GM19395 (cell line): ENCODE measurements around the gene TMEM170A.
"Not testable (repeated sequence)": the region's sequence is repeated elsewhere in the genome, so short reads cannot be mapped to it uniquely, and the experiment has no call there.

ENCODE experiments used
- ATAC-seq: cut with Tn5 transposase; IDR thresholded peaks from one replicate; pipeline ENCODE4 v1.9.1; 2021; ENCODE audit warnings: mild to moderate bottlenecking, moderate library complexity; ENCODE audit not compliant: unreplicated experiment

TMEM170A gene

GRCh38 chr16:75464122-75464918, at the start of gene TMEM170A:
Gene TMEM170A, minus strand, starts transcription at chr16:75464689. Its CDS starts 89 bp downstream, at chr16:75464600.
- peak; percentile 94 for ATAC-seq

GRCh38 chr16:75506574-75506973, 42.1 kb upstream of the TMEM170A start:
- ATAC-seq = no peak

GRCh38 chr16:75506107-75506506, 41.6 kb upstream of the TMEM170A start:
- no peak for ATAC-seq

- no peak for ATAC-seq
Observed at GRCh38 chr16:75503801-75504200, 39.3 kb upstream of the TMEM170A start.

- ATAC-seq = no peak
Observed at GRCh38 chr16:75502916-75503605, 38.6 kb upstream of the TMEM170A start.

- not testable (repeated sequence) for ATAC-seq
Observed at GRCh38 chr16:75501820-75502219, 37.3 kb upstream of the TMEM170A start.

GRCh38 chr16:75501359-75501758, 36.9 kb upstream of the TMEM170A start:
- ATAC-seq = no peak

GRCh38 chr16:75498605-75499322, 34.3 kb upstream of the TMEM170A start:
- ATAC-seq = not testable (repeated sequence)

- ATAC-seq = no peak
Observed at GRCh38 chr16:75497558-75497957, 33.1 kb upstream of the TMEM170A start.

GRCh38 chr16:75495076-75495674, 30.7 kb upstream of the TMEM170A start, which contains the start of gene CHST6:
Gene CHST6, minus strand, starts transcription at chr16:75495441. Its CDS starts 15,613 bp downstream, at chr16:75479828.
- ATAC-seq = peak; percentile 68

- ATAC-seq = no peak
Observed at GRCh38 chr16:75494661-75495075, 30.2 kb upstream of the TMEM170A start.

- ATAC-seq = no peak
Observed at GRCh38 chr16:75494184-75494583, 29.7 kb upstream of the TMEM170A start.

GRCh38 chr16:75491876-75492275, 27.4 kb upstream of the TMEM170A start:
- ATAC-seq = no peak

GRCh38 chr16:75488322-75488721, 23.8 kb upstream of the TMEM170A start:
- no peak for ATAC-seq

GRCh38 chr16:75486676-75487313, 22.3 kb upstream of the TMEM170A start:
- peak; percentile 57 for ATAC-seq

- ATAC-seq = no peak
Observed at GRCh38 chr16:75486014-75486675, 21.7 kb upstream of the TMEM170A start.

GRCh38 chr16:75485230-75486013, 20.9 kb upstream of the TMEM170A start:
- ATAC-seq = no peak

- ATAC-seq = no peak
Observed at GRCh38 chr16:75483222-75483621, 18.7 kb upstream of the TMEM170A start.
